ENCODE measurements around the gene KCNAB3. TPM values are rescaled to one million over a fixed set of nuclear protein-coding genes. Genes with fewer than 3 reads are reported as not detected.

KCNAB3 gene
- polyA plus RNA-seq, 1 donor (not counting 4 experiments of a cell fraction or from before 2014, with no cell fraction given): 2.0 TPM

DNA sequence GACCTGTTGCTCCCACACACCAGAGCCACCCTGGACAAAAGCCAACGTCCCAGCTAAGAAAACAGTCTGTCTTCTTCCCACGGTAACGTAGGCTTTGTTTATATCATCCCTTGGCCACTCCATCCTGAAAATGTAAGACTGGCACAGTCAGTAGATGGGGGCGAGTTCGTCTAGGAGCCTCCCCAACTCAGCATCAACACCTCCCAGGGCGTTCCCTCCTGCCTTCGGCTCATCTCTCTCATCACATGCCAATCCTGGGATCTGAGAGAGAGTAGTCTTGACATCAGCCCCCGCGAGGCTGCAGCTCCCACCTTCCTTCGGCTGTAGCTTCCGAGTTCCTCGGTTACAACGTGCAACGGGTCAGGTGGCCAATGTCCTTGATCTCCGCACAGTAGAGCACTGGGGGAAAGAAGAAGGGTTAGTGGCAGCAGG is 14.5 kb downstream of the KCNAB3 start:
- Histone ChIP-seq H3K79me2 (ENCODE audit: control insufficient read depth, insufficient read depth, low read length) (no peaks in the 10 kb centered on the region), H3K9me3 (ENCODE audit: control insufficient read depth, low read depth, low read length) (no peaks in the 10 kb centered on the region), H3K4me2 (ENCODE audit: control insufficient read depth, extremely low read depth, insufficient read depth, low read depth, low read length) (peak overlapping the region; percentile 97), H2AFZ (ENCODE audit: control insufficient read depth, low read length) (peak overlapping the region; percentile 43), H3K27ac (ENCODE audit: control insufficient read depth, insufficient read depth, low read length) (peak overlapping the region; percentile 87), H4K20me1 (ENCODE audit: control insufficient read depth, extremely low read depth, insufficient read depth, low read length) (no peaks in the 10 kb centered on the region), H3K27me3 (ENCODE audit: control insufficient read depth, extremely low read depth, insufficient read depth, low read length) (no peaks in the 10 kb centered on the region), H3K4me1 (ENCODE audit: control insufficient read depth, extremely low read depth, insufficient read depth, low read length) (peaks cover 23% of the 10 kb centered on the region), H3K36me3 (ENCODE audit: control insufficient read depth in 2 of 2, extremely low read depth in 1 of 2, insufficient read depth in 2 of 2, low read length in 2 of 2) (peaks cover 7 to 8% of the 10 kb centered on the region in 2 experiments), H3K4me3 (ENCODE audit: control insufficient read depth in 2 of 3, extremely low read depth in 1 of 3, insufficient read depth in 2 of 3, low read depth in 1 of 3, low read length in 3 of 3) (peak overlapping the region; percentile 53 to 83 (median 60)), H3K9me1 (ENCODE audit: control insufficient read depth, extremely low read depth, insufficient read depth, low read length) (no peaks in the 10 kb centered on the region), H3K9ac (ENCODE audit: control insufficient read depth, extremely low read depth, insufficient read depth, low read length) (peak overlapping the region; percentile 80)
- TF ChIP-seq, protein P1, sequence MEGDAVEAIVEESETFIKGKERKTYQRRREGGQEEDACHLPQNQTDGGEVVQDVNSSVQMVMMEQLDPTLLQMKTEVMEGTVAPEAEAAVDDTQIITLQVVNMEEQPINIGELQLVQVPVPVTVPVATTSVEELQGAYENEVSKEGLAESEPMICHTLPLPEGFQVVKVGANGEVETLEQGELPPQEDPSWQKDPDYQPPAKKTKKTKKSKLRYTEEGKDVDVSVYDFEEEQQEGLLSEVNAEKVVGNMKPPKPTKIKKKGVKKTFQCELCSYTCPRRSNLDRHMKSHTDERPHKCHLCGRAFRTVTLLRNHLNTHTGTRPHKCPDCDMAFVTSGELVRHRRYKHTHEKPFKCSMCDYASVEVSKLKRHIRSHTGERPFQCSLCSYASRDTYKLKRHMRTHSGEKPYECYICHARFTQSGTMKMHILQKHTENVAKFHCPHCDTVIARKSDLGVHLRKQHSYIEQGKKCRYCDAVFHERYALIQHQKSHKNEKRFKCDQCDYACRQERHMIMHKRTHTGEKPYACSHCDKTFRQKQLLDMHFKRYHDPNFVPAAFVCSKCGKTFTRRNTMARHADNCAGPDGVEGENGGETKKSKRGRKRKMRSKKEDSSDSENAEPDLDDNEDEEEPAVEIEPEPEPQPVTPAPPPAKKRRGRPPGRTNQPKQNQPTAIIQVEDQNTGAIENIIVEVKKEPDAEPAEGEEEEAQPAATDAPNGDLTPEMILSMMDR (optimal IDR thresholded peaks at IDR 0.05 in 1 of 3, IDR thresholded peaks at IDR 0.05 in 1 of 3, conservative IDR thresholded peaks at IDR 0.05 in 1 of 3; ENCODE audit: extremely low read depth in 1 of 3, insufficient read depth in 2 of 3, low read length in 3 of 3): no peak
- no peak for TF ChIP-seq EZH2 (IDR thresholded peaks at IDR 0.05; ENCODE audit: low read length)
- no peak for DNase-seq (ENCODE audit: low read depth, low spot score)
- dilution Hi-C loops (cut with MboI; ENCODE audit: extremely low pct_ligation_motif_present, low sequenced_read_pairs): no loop called here
- no peak for FAIRE-seq

DNA sequence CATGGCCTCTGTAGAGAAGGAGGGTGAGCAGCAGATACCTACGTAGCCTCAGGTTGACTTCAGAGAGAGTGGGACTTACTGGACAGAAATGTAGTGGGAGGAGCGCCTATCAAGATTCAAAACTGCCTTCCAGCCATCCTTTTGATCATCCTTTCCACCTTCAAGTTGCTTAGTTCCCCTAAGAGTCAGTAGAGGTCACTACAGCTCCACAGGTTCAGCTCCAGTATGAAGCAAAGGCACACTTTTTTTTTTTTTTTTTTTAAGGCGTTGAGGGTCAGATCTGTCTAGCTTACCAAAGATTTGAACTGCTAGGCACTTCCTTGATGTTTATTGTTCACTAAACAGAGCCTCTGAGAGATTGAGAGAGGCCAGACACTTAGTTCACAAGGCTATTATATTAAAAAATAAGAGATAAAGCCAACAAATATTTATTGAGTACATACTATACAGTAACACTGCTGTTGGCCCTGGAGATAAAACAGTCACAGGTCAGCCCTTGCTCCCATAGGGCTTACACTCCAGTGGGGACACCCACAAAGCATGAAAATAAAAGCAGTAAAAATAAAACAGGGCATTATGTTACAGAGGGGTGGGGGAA is 16.6 kb downstream of the KCNAB3 start:
- no peaks in the 10 kb centered on the region for H3K9me1 ChIP-seq (ENCODE audit: control insufficient read depth, extremely low read depth, insufficient read depth, low read length)
- H4K20me1 ChIP-seq (ENCODE audit: control insufficient read depth, extremely low read depth, insufficient read depth, low read length): no peaks in the 10 kb centered on the region
- no peak overlapping the region for H3K9ac ChIP-seq (ENCODE audit: control insufficient read depth, extremely low read depth, insufficient read depth, low read length)
- peak; percentile 86 for FAIRE-seq
- peaks cover 23% of the 10 kb centered on the region for H3K4me1 ChIP-seq (ENCODE audit: control insufficient read depth, extremely low read depth, insufficient read depth, low read length)
- H3K4me2 ChIP-seq (ENCODE audit: control insufficient read depth, extremely low read depth, insufficient read depth, low read depth, low read length): no peak overlapping the region
- no peaks in the 10 kb centered on the region for H3K79me2 ChIP-seq (ENCODE audit: control insufficient read depth, insufficient read depth, low read length)
- TF ChIP-seq, protein P1 (optimal IDR thresholded peaks at IDR 0.05 in 1 of 3, IDR thresholded peaks at IDR 0.05 in 1 of 3, conservative IDR thresholded peaks at IDR 0.05 in 1 of 3; ENCODE audit: extremely low read depth in 1 of 3, insufficient read depth in 2 of 3, low read length in 3 of 3): peak; percentile 60 to 79 (median 71)
- no peak for TF ChIP-seq EZH2 (IDR thresholded peaks at IDR 0.05; ENCODE audit: low read length)
- H3K27ac ChIP-seq (ENCODE audit: control insufficient read depth, insufficient read depth, low read length): peak overlapping the region; percentile 13
- no peaks in the 10 kb centered on the region for H3K9me3 ChIP-seq (ENCODE audit: control insufficient read depth, low read depth, low read length)
- dilution Hi-C loops (cut with MboI; ENCODE audit: extremely low pct_ligation_motif_present, low sequenced_read_pairs): no loop called here
- peaks cover 15 to 19% of the 10 kb centered on the region in 2 experiments for H3K36me3 ChIP-seq (ENCODE audit: control insufficient read depth in 2 of 2, extremely low read depth in 1 of 2, insufficient read depth in 2 of 2, low read length in 2 of 2)
- no peak for DNase-seq (ENCODE audit: low read depth, low spot score)
- no peaks in the 10 kb centered on the region for H3K27me3 ChIP-seq (ENCODE audit: control insufficient read depth, extremely low read depth, insufficient read depth, low read length)
- H2AFZ ChIP-seq (ENCODE audit: control insufficient read depth, low read length): no peak overlapping the region
- no peak overlapping the region for H3K4me3 ChIP-seq (ENCODE audit: control insufficient read depth in 2 of 3, extremely low read depth in 1 of 3, insufficient read depth in 2 of 3, low read depth in 1 of 3, low read length in 3 of 3)
